A549 treated with RU486 at 1 μM for 4 hours (cell line): Measurements from ENCODE around the gene MTFR1L. TPM values are rescaled to one million over a fixed set of nuclear protein-coding genes. Genes with fewer than 3 reads are reported as not detected.

Source experiments
- total RNA-seq: library from RNA; stranded (reverse); fragments of 200-300 nt; extraction: Qiagen RNA extraction; gene quantifications from 5 replicates; pipeline ENCODE4 v1.2.3, GENCODE V29; 2022; ENCODE audit warnings: low read depth

Gene MTFR1L
- total RNA-seq = 20.6 to 24.0 TPM (median 23.4 TPM) in 5 replicates

DNA sequence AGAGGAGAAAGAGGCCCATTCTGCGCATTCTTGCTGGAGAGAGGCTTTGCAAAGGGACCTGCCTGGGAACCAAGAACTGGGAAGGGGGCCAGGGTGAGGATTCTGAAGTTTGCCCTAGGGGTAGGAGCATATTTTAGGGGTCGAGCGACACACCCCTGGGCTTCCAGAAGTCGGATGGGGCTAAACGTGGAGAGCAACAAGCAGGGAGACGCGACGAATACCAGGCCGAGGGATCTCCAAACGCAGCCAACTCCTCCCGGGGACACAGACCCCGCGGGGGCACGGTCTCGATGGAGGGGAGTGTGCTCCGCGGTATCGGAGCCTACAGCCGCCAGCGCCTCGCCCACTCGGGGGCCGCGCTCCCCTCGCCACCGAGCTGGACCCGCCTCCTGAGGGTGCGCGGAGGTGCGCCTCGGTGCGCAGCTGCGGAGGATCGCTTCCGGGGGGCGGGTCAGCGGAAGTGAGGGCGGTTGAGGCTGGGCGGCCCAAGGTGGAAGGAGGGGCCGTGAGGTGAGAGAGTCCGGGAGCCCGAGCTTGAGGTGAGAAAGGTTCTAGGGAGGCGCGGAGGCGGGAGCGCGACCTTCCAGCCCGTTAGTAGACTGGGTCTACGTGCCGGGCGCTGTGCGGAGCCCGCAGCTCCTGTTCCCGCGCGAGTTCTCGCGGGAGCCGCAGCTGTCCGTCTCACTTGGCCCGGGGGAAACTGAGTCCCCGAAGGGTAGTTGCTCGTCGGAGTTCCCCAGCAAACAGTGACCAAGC, at the start of gene MTFR1L:
Gene MTFR1L, plus strand, starts transcription at position 464 of the 756 bp plus-strand sequence. CDS start 3,151 bp downstream, outside the sequence.

DNA sequence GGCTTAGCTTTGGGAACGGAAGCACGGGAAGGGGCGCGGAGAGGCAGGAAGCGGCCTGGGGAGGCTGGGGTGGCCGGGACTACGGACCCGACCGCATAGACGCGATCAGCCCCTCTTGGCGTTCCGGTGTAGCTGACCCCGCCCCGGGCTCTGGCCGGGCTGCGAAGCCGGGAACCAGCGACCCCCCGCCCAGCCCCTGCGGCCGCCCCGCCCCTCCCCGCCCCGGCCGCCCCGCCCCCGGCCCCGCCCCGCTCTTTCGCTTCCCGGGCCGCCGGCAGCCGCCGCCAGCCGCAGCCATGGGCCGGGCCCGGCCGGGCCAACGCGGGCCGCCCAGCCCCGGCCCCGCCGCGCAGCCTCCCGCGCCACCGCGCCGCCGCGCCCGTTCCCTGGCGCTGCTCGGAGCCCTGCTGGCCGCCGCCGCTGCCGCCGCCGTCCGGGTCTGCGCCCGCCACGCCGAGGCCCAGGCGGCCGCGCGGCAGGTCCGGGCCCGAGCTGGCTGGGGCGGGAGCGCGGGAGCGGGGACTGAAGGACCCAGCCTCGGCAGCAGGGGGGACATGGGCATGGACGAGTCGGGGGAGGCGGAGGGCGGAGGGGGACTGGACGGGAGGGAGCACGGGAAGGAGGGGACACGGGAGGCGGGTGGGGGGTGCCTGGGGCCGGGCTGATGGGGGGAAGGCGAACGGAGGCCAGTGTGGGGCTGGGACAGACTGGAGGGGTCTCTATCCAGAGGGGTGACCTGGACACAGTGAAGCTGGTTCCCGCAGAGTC, 19.6 kb upstream of the MTFR1L start, which contains the start of gene SELENON:
Gene SELENON, plus strand, starts transcription at position 259 of the 768 bp plus-strand sequence. Its CDS starts 38 bp downstream, at position 297.

DNA sequence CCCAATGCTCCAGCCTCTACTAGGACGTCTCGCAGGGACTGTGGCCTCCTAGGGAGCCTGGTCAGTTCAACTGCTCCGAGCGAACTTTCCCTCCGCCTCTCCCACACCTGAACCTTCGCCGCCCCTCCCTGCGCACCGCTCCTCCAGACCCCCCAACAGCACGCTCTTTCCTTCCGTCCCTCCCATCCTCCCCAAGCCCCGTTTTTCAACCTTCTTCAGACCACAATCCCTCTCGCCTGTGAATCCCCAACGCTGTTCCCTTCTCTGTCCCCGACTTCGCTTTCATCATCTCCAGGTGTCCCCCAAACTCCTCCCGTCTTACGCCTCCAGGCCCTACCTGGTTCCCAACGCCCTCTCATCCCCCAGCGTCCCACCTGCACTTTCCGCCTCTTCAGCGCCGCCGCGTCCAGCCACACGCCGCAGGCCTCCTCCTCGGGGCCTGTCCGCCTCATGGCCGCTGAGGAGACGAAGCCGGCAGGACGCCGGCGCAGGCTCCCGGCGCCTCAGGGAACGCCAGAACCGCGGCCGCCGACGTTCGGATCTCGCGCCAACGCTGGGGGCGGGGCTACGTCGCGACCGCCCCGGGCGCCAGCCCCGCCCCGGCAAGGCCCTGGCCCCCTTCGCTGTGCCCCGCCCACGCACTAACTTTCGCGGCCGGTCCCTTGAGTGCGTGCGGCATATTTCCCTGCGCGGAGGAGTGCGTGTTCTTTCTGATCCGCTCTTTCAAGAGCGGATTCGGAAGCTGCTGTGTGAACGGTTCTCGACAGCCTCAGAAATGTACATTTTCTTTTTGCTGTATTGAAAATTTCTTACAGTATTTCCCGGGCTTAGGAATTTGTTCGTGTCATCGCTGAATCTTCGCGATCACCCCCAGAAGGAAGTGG, 39.4 kb downstream of the MTFR1L start, which contains the start of gene AUNIP:
Gene AUNIP, minus strand, starts transcription at position 552 of the 884 bp plus-strand sequence. Its CDS starts 100 bp downstream, at position 452.

DNA sequence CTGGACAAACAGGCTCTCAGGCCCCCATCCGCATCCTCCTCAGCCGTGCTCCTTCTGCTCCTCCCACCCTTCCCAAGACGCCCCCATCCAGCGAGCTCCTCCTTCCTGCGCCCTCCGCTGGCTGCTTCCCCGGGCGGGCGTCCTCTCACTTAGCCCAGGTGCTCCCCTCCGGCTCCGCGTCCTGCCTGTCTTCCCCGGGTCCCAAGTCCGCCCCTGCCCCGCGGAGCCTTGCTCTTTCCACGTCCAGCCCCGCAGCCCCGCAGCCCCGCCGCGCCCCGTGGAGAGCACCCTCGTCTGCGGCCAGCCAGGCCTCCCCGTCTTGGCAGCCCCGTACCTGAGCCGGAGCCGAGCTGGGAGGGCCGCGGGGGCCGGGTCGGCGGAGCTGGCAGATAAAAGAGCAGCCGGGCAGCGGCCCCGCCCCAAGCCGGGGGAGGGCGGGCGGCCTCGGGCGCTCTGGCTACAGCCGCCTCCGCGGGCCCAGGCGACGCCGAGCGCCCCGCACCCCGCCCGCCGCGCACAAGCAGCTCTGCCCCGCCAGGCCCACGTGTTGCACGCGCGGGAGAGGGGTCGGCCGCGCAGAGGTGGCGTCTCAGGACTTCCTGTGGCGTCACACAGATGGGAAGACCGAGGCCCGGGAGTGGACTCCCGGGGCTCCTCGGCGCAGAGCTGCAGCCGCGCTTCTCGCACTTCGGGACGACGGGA, 55.6 kb downstream of the MTFR1L start, which contains the start of gene PAQR7:
Gene PAQR7, minus strand, starts transcription at position 555 of the 702 bp plus-strand sequence. CDS start 11,869 bp downstream, outside the sequence.

Other genes starting within 250 kb of the MTFR1L start
- 0.08 to 0.22 TPM (median 0.14 TPM) in 5 replicates for gene MAN1C1, start 203.2 kb upstream of the MTFR1L start, total RNA-seq
- 52.6 to 65.5 TPM (median 56.6 TPM) in 5 replicates for gene SELENON, start 19.8 kb upstream of the MTFR1L start, total RNA-seq
- 5.8 to 7.8 TPM (median 6.4 TPM) in 5 replicates for gene AUNIP, start 39.5 kb downstream of the MTFR1L start, total RNA-seq
- gene PAQR7, start 55.8 kb downstream of the MTFR1L start, total RNA-seq = 2.5 to 3.7 TPM (median 3.0 TPM) in 5 replicates
- 182 to 221 TPM (median 204 TPM) in 5 replicates for gene STMN1, start 86.5 kb downstream of the MTFR1L start, total RNA-seq
- 6.1 to 7.9 TPM (median 6.8 TPM) in 5 replicates for gene PAFAH2, start 178.1 kb downstream of the MTFR1L start, total RNA-seq
- gene EXTL1, start 201.8 kb downstream of the MTFR1L start, total RNA-seq = not detected in 5 replicates
- gene SLC30A2, start 226.2 kb downstream of the MTFR1L start, total RNA-seq = 0.08 to 0.13 TPM in 2 of 5 replicates, not detected in the others
- gene TRIM63, start 247.7 kb downstream of the MTFR1L start, total RNA-seq = 0.07 to 0.08 TPM in 2 of 5 replicates, not detected in the others